ENCODE results near the gene LLPH.

LLPH gene

GRCh38 chr12:66070378-66071120 lies 60.0 kb downstream of the LLPH start:
- Histone ChIP-seq H3K27ac (ENCODE audit: low read depth, low read length) (no peak overlapping the region), H3K36me3 (ENCODE audit: control insufficient read depth, insufficient read depth, low read length) (no peaks in the 10 kb centered on the region), H3K4me3 (ENCODE audit: low read depth, low read length) (no peak overlapping the region), H3K9me3 (ENCODE audit: control insufficient read depth, insufficient read depth, low read length) (no peaks in the 10 kb centered on the region), H3K4me1 (ENCODE audit: control insufficient read depth, insufficient read depth, low read length) (no peaks in the 10 kb centered on the region; the same call in 1 of the 2 replicates), H3K27me3 (ENCODE audit: control insufficient read depth, insufficient read depth, low read length) (no peaks in the 10 kb centered on the region), H3K9ac (ENCODE audit: low read depth, low read length) (no peak overlapping the region)

GRCh38 chr12:66066929-66067523 lies 63.5 kb downstream of the LLPH start:
- Histone ChIP-seq H3K4me1 (ENCODE audit: control insufficient read depth, insufficient read depth, low read length) (peaks cover 23% of the 10 kb centered on the region), H3K27ac (ENCODE audit: low read depth, low read length) (no peak overlapping the region), H3K9ac (ENCODE audit: low read depth, low read length) (no peak overlapping the region), H3K9me3 (ENCODE audit: control insufficient read depth, insufficient read depth, low read length) (no peaks in the 10 kb centered on the region), H3K27me3 (ENCODE audit: control insufficient read depth, insufficient read depth, low read length) (no peaks in the 10 kb centered on the region), H3K36me3 (ENCODE audit: control insufficient read depth, insufficient read depth, low read length) (no peaks in the 10 kb centered on the region), H3K4me3 (ENCODE audit: low read depth, low read length) (no peak overlapping the region)

Data from HUES48 (cell line).